Transverse colon (tissue), 3 donors: ENCODE results near the gene MGAT5.

Source experiments
- EP300 ChIP-seq: sonication (generic); formaldehyde crosslinking; IDR thresholded peaks from one replicate; pipeline ENCODE4 v1.6.1; 2017; ENCODE audit warnings: antibody characterized with exemption, low read depth
- TF ChIP-seq, protein P1 (sequence below), 5 experiments: fragments of 200-600 bp in 3 of 5; fragments of 450-650 bp in 2 of 5; sonication (generic) in 3 of 5; IDR thresholded peaks; 1 replicate in 2 of 5; 2 replicates in 3 of 5; pipeline ENCODE4 v1.5.1; 2016 to 2017; ENCODE audit warnings: antibody characterized with exemption in 5 of 5, inconsistent platforms in 3 of 5, mild to moderate bottlenecking in 2 of 5, moderate library complexity in 1 of 5

DNA sequence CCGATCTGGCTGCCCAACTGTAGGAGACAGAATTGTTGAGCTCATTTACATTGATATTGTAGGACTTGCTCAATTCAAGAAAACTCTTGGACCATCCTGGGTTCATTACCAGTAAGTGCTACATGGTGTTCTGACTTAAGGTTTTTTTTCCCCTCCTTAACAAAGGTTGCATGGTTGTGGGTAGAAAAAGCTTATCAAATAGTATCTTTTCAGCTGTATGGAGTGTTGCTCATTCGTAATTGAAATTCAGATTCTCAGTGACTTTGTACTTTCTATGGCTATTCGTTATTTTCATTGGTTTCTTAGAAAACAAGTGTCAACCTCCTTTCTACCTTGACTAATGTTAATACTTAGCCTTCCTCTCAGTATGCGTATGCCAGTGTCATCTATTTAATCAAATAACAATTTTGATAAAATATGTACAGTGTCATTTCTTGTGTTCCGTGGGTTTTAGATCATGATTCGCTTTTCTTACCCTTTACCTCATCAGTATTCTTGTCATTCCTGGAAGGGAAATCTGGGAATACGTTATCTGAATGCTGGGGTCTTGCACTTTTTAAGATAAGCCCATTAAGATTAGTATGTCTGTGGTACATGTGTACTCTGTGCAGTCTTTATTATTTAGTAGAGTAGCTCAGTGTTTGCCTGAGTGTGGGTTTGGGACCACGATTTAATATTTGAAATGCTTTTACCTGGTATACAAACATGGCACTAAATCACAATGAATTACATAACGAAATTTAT lies 91.3 kb downstream of the MGAT5 start:
- TF ChIP-seq EP300: no peak
- TF ChIP-seq, protein P1, sequence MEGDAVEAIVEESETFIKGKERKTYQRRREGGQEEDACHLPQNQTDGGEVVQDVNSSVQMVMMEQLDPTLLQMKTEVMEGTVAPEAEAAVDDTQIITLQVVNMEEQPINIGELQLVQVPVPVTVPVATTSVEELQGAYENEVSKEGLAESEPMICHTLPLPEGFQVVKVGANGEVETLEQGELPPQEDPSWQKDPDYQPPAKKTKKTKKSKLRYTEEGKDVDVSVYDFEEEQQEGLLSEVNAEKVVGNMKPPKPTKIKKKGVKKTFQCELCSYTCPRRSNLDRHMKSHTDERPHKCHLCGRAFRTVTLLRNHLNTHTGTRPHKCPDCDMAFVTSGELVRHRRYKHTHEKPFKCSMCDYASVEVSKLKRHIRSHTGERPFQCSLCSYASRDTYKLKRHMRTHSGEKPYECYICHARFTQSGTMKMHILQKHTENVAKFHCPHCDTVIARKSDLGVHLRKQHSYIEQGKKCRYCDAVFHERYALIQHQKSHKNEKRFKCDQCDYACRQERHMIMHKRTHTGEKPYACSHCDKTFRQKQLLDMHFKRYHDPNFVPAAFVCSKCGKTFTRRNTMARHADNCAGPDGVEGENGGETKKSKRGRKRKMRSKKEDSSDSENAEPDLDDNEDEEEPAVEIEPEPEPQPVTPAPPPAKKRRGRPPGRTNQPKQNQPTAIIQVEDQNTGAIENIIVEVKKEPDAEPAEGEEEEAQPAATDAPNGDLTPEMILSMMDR (IDR thresholded peaks at IDR 0.05): no peak
